Measurements from ENCODE around the gene COQ2. TPM values are rescaled to one million over a fixed set of nuclear protein-coding genes. Genes with fewer than 3 reads are reported as not detected.

Gene COQ2
- total and polyA plus RNA-seq, 2 experiments from 2014 or later = 21.1 to 25.3 TPM

GRCh38 chr4:83262682-83263081, 21.9 kb downstream of the COQ2 start:
- Mint-ChIP-seq H3K36me3 (ENCODE audit: low read depth) (peaks cover 5% of the 10 kb centered on the region; the same call in 1 of the 3 replicates), H3K27ac (no peak overlapping the region), H3K4me1 (no peaks in the 10 kb centered on the region), H3K9me3 (no peaks in the 10 kb centered on the region), H3K4me3 (no peak overlapping the region), H3K27me3 (ENCODE audit: insufficient read depth, low read depth, poor library complexity) (peaks cover 1% of the 10 kb centered on the region)
- Histone ChIP-seq H3K4me1 (ENCODE audit: insufficient read depth) (no peaks in the 10 kb centered on the region), H3F3A (replicated peaks; ENCODE audit: low read depth) (no peaks in the 10 kb centered on the region), H4K20me1 (replicated peaks; ENCODE audit: insufficient read depth) (peaks cover 7% of the 10 kb centered on the region; the same call in 1 of the 2 replicates), H3K27ac (ENCODE audit: low read depth) (no peak overlapping the region), H3K9me2 (ENCODE audit: insufficient read depth) (no peaks in the 10 kb centered on the region), H3K36me3 (ENCODE audit: insufficient read depth) (peaks cover 2% of the 10 kb centered on the region; the same call in 1 of the 2 replicates), H3K79me2 (replicated peaks; ENCODE audit: insufficient read depth) (no peaks in the 10 kb centered on the region), H3K4me2 (no peak overlapping the region), H3K27me3 (ENCODE audit: insufficient read depth) (no peaks in the 10 kb centered on the region), H2AFZ (no peak overlapping the region), H3K4me3 (no peak overlapping the region)
- TF ChIP-seq ZNF114 (CRISPR knock-in tag; IDR thresholded peaks at IDR 0.05) = no peak
- TF ChIP-seq REST (IDR thresholded peaks at IDR 0.05; ENCODE audit: unreplicated experiment) = no peak
- TF ChIP-seq NANOG (IDR thresholded peaks at IDR 0.05; ENCODE audit: borderline replicate concordance) = no peak
- no peak for TF ChIP-seq ZNF462 (CRISPR knock-in tag; IDR thresholded peaks at IDR 0.05)
- no peak for TF ChIP-seq CTCF (conservative IDR thresholded peaks at IDR 0.05; ENCODE audit: low read depth in 2 of 2)
- TF ChIP-seq POLR2AphosphoS5 (IDR thresholded peaks at IDR 0.05; ENCODE audit: low read depth) = no peak
- no peak for TF ChIP-seq CREB1 (CRISPR knock-in tag; IDR thresholded peaks at IDR 0.05; ENCODE audit: low read depth)
- TF ChIP-seq EZH2 (IDR thresholded peaks at IDR 0.05; ENCODE audit: low read depth, unreplicated experiment) = no peak
- no peak for TF ChIP-seq STAT1 (IDR thresholded peaks at IDR 0.05; ENCODE audit: unreplicated experiment)
- no peak for TF ChIP-seq ETS1 (IDR thresholded peaks at IDR 0.05)
- TF ChIP-seq EZH2phosphoT487 (IDR thresholded peaks at IDR 0.05; ENCODE audit: unreplicated experiment) = no peak
- TF ChIP-seq JUNB (IDR thresholded peaks at IDR 0.05; ENCODE audit: unreplicated experiment) = no peak
- TF ChIP-seq ZNF331 (CRISPR knock-in tag; IDR thresholded peaks at IDR 0.05; ENCODE audit: low read depth) = no peak
- ATAC-seq (no peak), DNase-seq (ENCODE audit: low spot score) (no peak)
